Ovary (tissue), 9 donors: Measurements from ENCODE around the gene NINL. TPM values are rescaled to one million over a fixed set of nuclear protein-coding genes. Genes with fewer than 3 reads are reported as not detected.

Source experiments
- DNase-seq, 5 donors: peaks; one replicate each; pipeline ENCODE4 v3.0.0-alpha.2; 2019 to 2020
- H3K27ac ChIP-seq, 2 donors: fragments of 200-600 bp; one replicate each; pipeline versions ENCODE4 v1.5.1 to v1.8.0; 2019 to 2022
- H3K27me3 ChIP-seq: fragments of 200-600 bp; one replicate; pipeline ENCODE4 v1.8.0; 2022
- H3K36me3 ChIP-seq: fragments of 200-600 bp; sonication (generic); one replicate; pipeline ENCODE4 v1.5.1; 2019
- H3K4me1 ChIP-seq: one replicate; pipeline ENCODE4 v1.8.1; 2013; ENCODE audit warnings: mild to moderate bottlenecking, moderate library complexity; ENCODE audit not compliant: insufficient read depth
- H3K4me3 ChIP-seq: fragments of 200-600 bp; sonication (generic); one replicate; pipeline ENCODE4 v1.5.1; 2017
- H3K9me3 ChIP-seq, 2 donors: fragments of 200-600 bp in 1 of 2; sonication (generic) in 1 of 2; one replicate each; pipeline versions ENCODE4 v1.5.1 to v1.8.1; 2013 to 2019; ENCODE audit warnings: mild to moderate bottlenecking in 1 of 2, moderate library complexity in 1 of 2
- EP300 ChIP-seq: sonication (generic); formaldehyde crosslinking; IDR thresholded peaks from one replicate; pipeline ENCODE4 v1.6.1; 2017; ENCODE audit warnings: antibody characterized with exemption
- WGBS, 3 donors: extraction: QIAGEN DNeasy Blood & Tissue Kit in 1 of 3; methylation state at CpG; one replicate each; pipeline versions ENCODE4 v1.1.5 to v1.1.7; 2013 to 2017; 5-methylcytosine and 5-hydroxymethylcytosine counted together
- intact Hi-C, 4 donors: fragments of 100-400 bp; cut with DNase I; formaldehyde crosslinking; loops; one replicate each; pipeline versions ENCODE4 v1.11.0 to v1.15.1; 2022 to 2023
- polyA plus RNA-seq, 2 donors: library from polyadenylated mRNA; stranded (reverse); fragments of 200-250 nt in 1 of 2; fragments of 350-450 nt in 1 of 2; fragmentation: Illumina TruSeq in 1 of 2; extraction: RNeasy Lipid Tissue Mini Kit (QIAGEN cat#74804) in 1 of 2; gene quantifications; one replicate each; pipeline ENCODE4 v1.2.3, GENCODE V29; 2013 to 2014
- small RNA-seq: library from RNA; depleted of rRNA; stranded (forward); fragments of <200 nt; gene quantifications from one replicate; pipeline ENCODE3, GENCODE V24; 2016
- total RNA-seq, 7 donors: library from RNA; depleted of rRNA in 2 of 7; stranded (reverse); fragments of >200 nt in 2 of 7; fragmentation: NEBNext Ultra II Directional in 3 of 7; extraction: Animal tissue kit (Norgen Biotek cat#: 25700) in 3 of 7; gene quantifications; one replicate each; pipeline versions ENCODE4 v1.1.0 to v1.2.4, GENCODE V29; 2016 to 2023
- donor health status: DM: no; HTN: no; CAD: no; lungs with moderate emphysema.
- donor health status: DM: no; HTN: no; CAD: no.
- donor health status: Bipolar disorder and iron deficiency.
- donor health status: DM: yes; HTN: yes; CAD: no.
- donor health status: DM: no; HTN: no; CAD: no.
- donor health status: DM: yes; HTN: yes; CAD: no.

Gene NINL
- total and polyA plus RNA-seq, 9 donors: 10.1 to 33.3 (median 20.3) TPM

DNA sequence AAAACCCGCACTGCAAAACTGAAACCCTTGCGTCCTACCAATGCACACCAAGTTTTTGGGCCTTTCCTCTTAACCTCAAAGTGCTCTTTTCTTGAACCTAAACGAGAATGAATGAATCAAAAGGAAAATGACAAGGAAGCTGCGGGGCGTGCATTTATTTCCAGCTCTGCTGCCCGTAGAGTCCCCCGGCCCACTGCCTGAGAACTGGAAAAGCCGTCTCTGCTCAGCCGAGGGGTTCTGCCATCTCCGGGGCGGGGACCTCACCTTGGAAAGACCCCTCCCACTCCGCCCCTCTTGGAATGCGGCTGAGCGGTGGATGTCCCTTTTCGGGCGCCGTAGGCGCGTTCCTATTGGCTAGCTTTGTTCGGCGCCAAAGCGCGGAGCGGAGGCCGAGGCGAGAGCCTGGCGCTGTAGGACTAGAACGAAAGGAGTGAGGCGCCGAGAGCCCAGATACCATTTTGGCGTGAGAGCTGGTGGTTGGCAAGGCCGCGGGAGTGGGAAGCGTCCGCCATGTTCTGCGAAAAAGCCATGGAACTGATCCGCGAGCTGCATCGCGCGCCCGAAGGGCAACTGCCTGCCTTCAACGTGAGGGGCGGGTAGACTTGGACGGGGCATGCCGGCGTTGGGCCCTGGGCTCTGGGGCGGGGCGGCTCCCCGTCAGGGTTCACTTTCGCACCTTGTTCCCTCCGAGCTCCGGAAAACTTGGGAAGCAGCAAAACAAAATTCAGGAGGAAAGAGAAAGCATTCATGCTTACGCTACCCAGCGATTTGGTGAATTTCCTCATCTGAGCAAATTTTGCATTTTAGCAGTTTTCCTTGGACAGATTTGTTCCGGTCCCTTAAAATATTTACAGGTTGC, 177.8 kb downstream of the NINL start, which contains the start of gene GINS1:
TSS of gene GINS1 (plus strand) at position 363 of the 859 bp plus-strand sequence. CDS start at position 511, 148 bp downstream.
- TF ChIP-seq EP300: no peak
- Histone ChIP-seq H3K4me3 (peak within 1 kb of the TSS; percentile 48), H3K4me1 (no peaks in the 10 kb centered on the region), H3K36me3 (no peaks in the 10 kb centered on the region), H3K9me3 (no peaks in the 10 kb centered on the region), H3K27me3 (no peaks in the 10 kb centered on the region), H3K27ac (no peak within 1 kb of the TSS)
- DNase-seq: peak; percentile 70 to 89 (median 83)
- intact Hi-C loops: loop anchor here in 2 of 4 donors (10.0 kb wide), 2 partner anchors 343 to 413 kb away; partner anchors contain the start of gene APMAP (in 1 of the 2)
- 0 to 1% (median 0%) methylated on average over 56 of the region's 56 CpGs for WGBS, 3 donors

Small RNAs within 50 kb of the gene (small RNA-seq; reads per million reads assigned to genes)
- not detected for gene RNU6ATAC17P

Other genes with a start within 250 kb of the NINL start
- gene ABHD12, start 194.7 kb downstream of the NINL start, total RNA-seq: 10 to 100 TPM; 15.0 to 46.9 (median 37.6) TPM
- gene ABHD12, start 194.7 kb downstream of the NINL start, polyA plus RNA-seq: 10 to 100 TPM; 29.8 to 87.6 TPM
- gene GINS1, start 177.9 kb downstream of the NINL start, total RNA-seq: 1 to 10 TPM in 4 of 7 donors, under 1 TPM in 2, not detected in 1; 0.69 to 2.7 (median 1.8) TPM
- 1 to 10 TPM; 1.2 to 2.3 TPM for gene GINS1, start 177.9 kb downstream of the NINL start, polyA plus RNA-seq
- gene NANP, start 38.5 kb upstream of the NINL start, total RNA-seq: 1 to 10 TPM; 2.9 to 8.1 (median 5.2) TPM
- gene NANP, start 38.5 kb upstream of the NINL start, polyA plus RNA-seq: 1 to 10 TPM; 1.9 to 3.7 TPM
- gene ZNF337, start 111.3 kb upstream of the NINL start, total RNA-seq: 10 to 100 TPM; 16.5 to 29.5 (median 23.0) TPM
- 10 to 100 TPM; 16.7 to 25.5 TPM for gene ZNF337, start 111.3 kb upstream of the NINL start, polyA plus RNA-seq